GM21737 (cell line): Measurements from ENCODE around the gene TUBA4B.
A peak's percentile ranks its signal among the peaks of the same experiment; 100 is the strongest.
"Not testable (repeated sequence)": the region's sequence is repeated elsewhere in the genome, so short reads cannot be mapped to it uniquely, and the experiment has no call there.

Source experiments
- ATAC-seq: cut with Tn5 transposase; IDR thresholded peaks from one replicate; pipeline ENCODE4 v1.9.1; 2021; ENCODE audit warnings: mild to moderate bottlenecking, moderate library complexity; ENCODE audit not compliant: unreplicated experiment

The TUBA4B gene

GRCh38 chr2:219273937-219274336 is 20.9 kb downstream of the TUBA4B start:
- ATAC-seq, result no peak

- ATAC-seq, result no peak
These were observed 21.4 kb downstream of the TUBA4B start for GRCh38 chr2:219274361-219274921.

GRCh38 chr2:219277703-219278654 is 24.9 kb downstream of the TUBA4B start:
- no peak for ATAC-seq

- ATAC-seq, result no peak
These were observed 25.7 kb downstream of the TUBA4B start for GRCh38 chr2:219278655-219279150.

- ATAC-seq, result peak; percentile 85
These were observed 26.3 kb downstream of the TUBA4B start, which contains the start of gene DNAJB2 for GRCh38 chr2:219279151-219279915. Gene DNAJB2, plus strand, starts transcription at chr2:219279366. Its CDS starts 468 bp downstream, at chr2:219279834.

- no peak for ATAC-seq
These were observed 27.0 kb downstream of the TUBA4B start for GRCh38 chr2:219279916-219280516.

GRCh38 chr2:219280651-219281050 is 27.6 kb downstream of the TUBA4B start:
- no peak for ATAC-seq

GRCh38 chr2:219281588-219281987 is 28.5 kb downstream of the TUBA4B start:
- no peak for ATAC-seq

- no peak for ATAC-seq
These were observed 29.3 kb downstream of the TUBA4B start for GRCh38 chr2:219282375-219282774.

- no peak for ATAC-seq
These were observed 30.0 kb downstream of the TUBA4B start for GRCh38 chr2:219282943-219283581.

- no peak for ATAC-seq
These were observed 31.7 kb downstream of the TUBA4B start for GRCh38 chr2:219284501-219285372.

GRCh38 chr2:219285373-219285735 is 32.3 kb downstream of the TUBA4B start:
- ATAC-seq, result no peak

GRCh38 chr2:219285894-219286425 is 32.9 kb downstream of the TUBA4B start:
- no peak for ATAC-seq

- ATAC-seq, result no peak
These were observed 33.5 kb downstream of the TUBA4B start for GRCh38 chr2:219286436-219287115.

- ATAC-seq, result not testable (repeated sequence)
These were observed 34.0 kb downstream of the TUBA4B start for GRCh38 chr2:219287116-219287440.

- no peak for ATAC-seq
These were observed 34.7 kb downstream of the TUBA4B start for GRCh38 chr2:219287580-219288265.

- ATAC-seq, result no peak
These were observed 36.1 kb downstream of the TUBA4B start for GRCh38 chr2:219289195-219289536.
